ENCODE measurements around the gene IL6R. TPM values are rescaled to one million over a fixed set of nuclear protein-coding genes. Genes with fewer than 3 reads are reported as not detected.
A peak's percentile ranks its signal among the peaks of the same experiment; 100 is the strongest.
"Not testable (repeated sequence)": the region's sequence is repeated elsewhere in the genome, so short reads cannot be mapped to it uniquely, and the experiment has no call there.

IL6R gene
- total RNA-seq, 1 experiment from 2014 or later, result 32.6 TPM

DNA sequence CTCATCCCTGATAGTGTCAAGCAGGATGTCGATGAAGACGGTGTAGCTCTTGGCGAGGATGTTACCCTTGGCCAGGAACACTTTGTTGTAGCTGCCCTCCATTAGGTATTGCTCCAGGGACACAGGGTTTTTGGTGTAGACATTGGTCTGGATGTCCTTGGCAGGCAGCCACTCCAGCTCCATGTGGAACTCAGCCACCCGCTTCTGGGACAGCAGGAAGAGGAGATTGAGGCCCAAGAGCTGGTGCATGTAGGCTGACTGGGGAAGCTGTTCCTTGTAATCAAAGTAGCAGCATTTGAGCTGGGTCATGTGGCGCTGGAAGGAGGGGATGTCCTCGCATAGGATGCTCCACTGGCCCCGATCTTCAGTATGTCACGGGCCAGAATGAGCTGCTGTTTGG is 9.5 kb downstream of the IL6R start:
- H3K27ac ChIP-seq, result no peak overlapping the region
- H3K36me3 ChIP-seq, result no peaks in the 10 kb centered on the region
- no peaks in the 10 kb centered on the region for H3K9me3 ChIP-seq (replicated peaks)
- H3K4me3 ChIP-seq, result no peak overlapping the region
- H3K4me1 ChIP-seq (replicated peaks), result peaks cover 15% of the 10 kb centered on the region
- no peaks in the 10 kb centered on the region for H3K27me3 ChIP-seq (replicated peaks)
- no peak for DNase-seq (ENCODE audit: low read depth in 1 of 2, low spot score in 2 of 2)

DNA sequence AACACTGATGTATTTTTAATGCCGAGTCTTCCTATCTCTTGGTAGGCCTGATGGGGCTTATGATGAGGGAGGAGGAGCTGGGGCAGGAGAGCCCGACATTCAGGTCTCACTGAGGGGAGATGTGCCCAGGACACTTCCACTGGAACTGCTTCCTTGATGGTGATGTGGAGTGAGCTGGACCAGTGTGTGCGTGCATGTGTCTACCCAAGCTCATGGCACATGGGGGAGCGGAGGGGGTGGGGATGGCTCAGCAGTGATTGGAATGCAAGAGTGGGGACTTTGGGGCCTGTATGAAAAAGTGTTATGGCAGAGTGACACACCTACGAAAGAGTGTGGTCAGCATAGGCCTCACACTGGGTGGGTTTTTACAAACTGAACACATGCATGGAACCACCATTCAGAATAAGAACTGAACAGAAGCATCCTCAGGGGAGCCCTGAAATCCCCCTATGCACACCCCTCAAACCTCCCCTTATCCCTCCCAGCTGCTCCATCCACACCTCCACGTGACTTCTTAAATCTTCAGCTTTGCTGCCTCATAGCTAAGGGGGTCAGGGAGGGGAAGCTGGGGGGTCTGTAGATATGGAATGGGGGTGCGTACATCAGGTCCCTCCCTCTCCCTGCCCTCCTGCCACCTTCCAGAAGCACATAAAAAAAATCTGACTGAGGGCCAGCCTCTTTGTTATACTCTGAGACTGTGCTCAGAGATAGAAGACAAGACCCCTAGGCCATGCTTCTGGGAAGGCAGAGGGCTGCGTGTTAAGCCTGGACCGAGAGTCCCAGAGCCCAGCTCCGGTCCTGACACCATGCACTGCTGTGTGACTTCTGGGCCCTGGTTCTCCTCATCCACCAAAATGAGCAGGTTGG is 11.6 kb downstream of the IL6R start:
- no peak for DNase-seq (ENCODE audit: low read depth in 1 of 2, low spot score in 2 of 2)
- H3K36me3 ChIP-seq, result no peaks in the 10 kb centered on the region
- no peak overlapping the region for H3K27ac ChIP-seq
- no peaks in the 10 kb centered on the region for H3K9me3 ChIP-seq (replicated peaks)
- H3K4me3 ChIP-seq, result no peak overlapping the region
- peaks cover 34% of the 10 kb centered on the region for H3K4me1 ChIP-seq (replicated peaks)
- no peaks in the 10 kb centered on the region for H3K27me3 ChIP-seq (replicated peaks)

DNA sequence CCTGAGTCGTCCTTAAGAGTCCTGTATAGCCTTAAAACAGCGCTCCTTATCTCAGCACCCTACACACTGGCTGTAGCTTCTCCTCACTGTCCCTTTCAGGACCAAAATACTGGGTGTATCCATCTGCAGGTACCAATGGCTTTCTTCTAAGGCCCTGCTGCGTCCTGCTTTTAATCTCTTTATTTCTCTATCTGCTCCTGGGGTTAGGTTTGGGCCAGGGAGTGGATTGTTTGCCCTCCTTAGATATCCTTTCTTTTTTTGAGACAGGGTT is 12.1 kb downstream of the IL6R start:
- no peaks in the 10 kb centered on the region for H3K9me3 ChIP-seq (replicated peaks)
- no peaks in the 10 kb centered on the region for H3K27me3 ChIP-seq (replicated peaks)
- no peak for DNase-seq (ENCODE audit: low read depth in 1 of 2, low spot score in 2 of 2)
- no peak overlapping the region for H3K27ac ChIP-seq
- H3K4me1 ChIP-seq (replicated peaks), result peaks cover 40% of the 10 kb centered on the region
- no peaks in the 10 kb centered on the region for H3K36me3 ChIP-seq
- H3K4me3 ChIP-seq, result no peak overlapping the region

DNA sequence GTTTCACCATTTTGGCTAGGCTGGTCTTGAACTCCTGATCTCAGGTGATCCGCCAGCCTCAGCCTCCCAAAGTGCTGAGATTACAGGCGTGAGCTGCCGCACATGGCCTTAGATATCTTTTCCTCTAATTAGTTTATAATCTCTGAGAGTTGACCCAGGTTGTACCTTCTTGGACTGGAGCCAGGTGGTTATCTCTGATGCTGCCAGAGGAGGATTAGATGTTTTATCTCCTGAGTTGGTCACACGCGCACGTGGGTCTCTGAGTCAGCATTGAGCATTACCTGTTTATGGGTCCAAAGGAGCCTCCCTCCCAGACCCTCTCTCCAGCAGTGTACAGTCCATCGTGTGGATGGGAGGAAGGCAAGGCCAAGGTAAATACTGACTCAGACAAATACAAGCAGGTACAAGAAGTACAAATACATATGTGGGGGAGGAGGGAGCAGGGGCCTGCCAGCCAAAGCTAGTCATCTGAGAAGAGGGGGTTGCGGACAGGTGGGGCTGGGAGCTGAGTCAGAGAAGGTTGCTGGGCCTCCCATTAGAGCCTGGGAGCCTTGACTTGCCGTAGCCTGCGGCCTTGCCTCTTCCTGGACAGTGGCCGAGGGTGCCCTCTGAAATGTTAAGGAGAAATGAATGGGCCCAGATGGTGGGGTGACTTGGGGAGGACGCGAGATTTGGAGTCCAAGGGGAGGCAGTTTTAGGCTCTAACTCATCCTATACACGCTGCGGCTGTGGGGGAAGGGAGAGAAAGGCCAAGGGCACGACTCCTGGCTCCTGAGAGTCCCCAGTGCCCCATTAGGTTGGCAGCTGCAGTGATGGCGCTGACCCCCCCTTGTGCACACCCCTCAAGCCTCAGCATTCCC is 13.1 kb downstream of the IL6R start:
- H3K27ac ChIP-seq, result no peak overlapping the region
- H3K4me1 ChIP-seq (replicated peaks), result peaks cover 49% of the 10 kb centered on the region
- H3K4me3 ChIP-seq, result no peak overlapping the region
- H3K36me3 ChIP-seq, result no peaks in the 10 kb centered on the region
- no peak for DNase-seq (ENCODE audit: low read depth in 1 of 2, low spot score in 2 of 2)
- no peaks in the 10 kb centered on the region for H3K27me3 ChIP-seq (replicated peaks)
- H3K9me3 ChIP-seq (replicated peaks), result no peaks in the 10 kb centered on the region

DNA sequence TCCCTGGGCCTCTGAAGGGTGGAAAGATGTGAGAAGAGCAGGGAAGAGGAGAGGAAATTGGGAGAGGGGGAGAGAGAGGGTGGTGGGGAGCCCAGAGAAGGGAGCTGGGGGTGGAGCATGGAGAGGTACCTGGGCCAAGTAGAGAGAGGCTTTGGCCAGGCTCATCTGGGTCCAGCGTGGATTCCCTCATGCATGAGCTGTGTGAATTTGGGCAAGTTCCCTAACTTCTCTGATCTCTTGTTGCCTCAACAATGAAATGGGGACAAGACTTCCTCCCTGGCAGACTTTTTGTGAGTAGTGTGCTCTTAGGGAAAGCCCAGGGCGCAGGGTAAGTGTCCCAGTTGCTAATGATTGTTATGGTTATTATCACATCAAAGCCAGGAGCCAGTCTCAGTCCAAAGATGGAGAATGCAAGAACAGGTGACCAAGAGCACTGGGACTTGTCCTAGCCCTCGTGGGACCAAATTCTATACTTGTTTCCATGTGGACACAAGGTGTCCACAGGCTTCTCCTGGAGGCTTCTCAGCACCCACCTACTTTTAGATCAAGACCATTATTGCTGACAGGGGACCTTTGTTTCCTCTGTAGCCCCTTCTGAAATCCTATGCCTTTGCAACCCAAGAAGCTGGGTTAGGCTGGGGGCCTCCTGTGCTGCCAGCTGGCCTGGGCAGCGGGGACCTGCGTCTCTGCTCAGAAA is 13.9 kb downstream of the IL6R start:
- Histone ChIP-seq H3K36me3 (no peaks in the 10 kb centered on the region; the same call in 1 of the 2 replicates), H3K27me3 (replicated peaks) (no peaks in the 10 kb centered on the region), H3K4me1 (replicated peaks) (peaks cover 57% of the 10 kb centered on the region), H3K27ac (peak overlapping the region; percentile 68), H3K4me3 (no peak overlapping the region), H3K9me3 (replicated peaks) (no peaks in the 10 kb centered on the region)
- peak in 1 of 2 experiments; percentile 27 for DNase-seq (ENCODE audit: low read depth in 1 of 2, low spot score in 2 of 2)

DNA sequence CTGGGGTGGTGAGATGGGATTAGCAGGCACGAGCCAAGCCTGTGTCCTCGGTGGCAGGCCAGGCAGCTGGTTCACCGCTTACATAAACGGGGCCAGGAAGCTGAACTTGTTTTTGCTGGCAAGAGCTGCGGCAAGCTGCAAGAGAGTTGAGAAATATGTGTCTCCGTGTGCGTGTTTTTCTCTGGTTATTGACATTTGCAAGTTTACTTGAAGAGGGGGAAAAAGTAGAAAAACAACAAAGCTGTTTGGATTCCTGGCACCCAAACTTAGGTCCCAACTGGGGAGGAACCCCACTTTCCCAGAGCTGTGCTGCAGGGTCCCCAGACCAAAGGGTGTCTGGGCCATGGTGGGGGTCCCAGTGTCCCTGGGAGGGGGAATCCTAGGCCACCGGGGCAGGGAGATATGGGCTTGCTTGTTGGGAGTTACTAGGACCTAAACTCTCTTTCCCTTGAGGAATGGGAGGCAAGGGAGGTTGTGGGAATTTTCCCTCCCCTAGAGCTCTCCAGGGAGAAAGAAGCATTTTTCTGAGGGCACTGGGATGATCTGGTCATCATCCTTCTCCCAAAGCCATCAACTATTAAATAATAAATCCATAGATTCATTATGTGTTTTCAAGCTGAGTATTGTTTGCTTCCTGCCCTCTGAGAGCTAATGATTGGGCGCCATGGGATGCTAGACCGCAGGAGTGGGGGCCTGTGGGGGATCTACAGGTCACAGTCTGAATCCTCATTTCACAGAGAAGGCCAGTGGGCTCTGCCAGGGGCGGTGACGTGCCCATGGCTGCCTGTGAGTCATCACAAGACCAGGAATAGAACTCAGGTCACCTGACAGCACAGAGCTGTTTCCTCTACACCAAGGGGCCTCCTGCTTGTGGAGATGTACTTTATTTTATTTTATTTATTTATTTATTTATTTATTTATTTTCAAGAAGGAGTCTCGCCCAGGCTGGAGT is 14.8 kb downstream of the IL6R start:
- DNase-seq (ENCODE audit: low read depth in 1 of 2, low spot score in 2 of 2), result peak; percentile 75 to 89
- Histone ChIP-seq H3K4me1 (replicated peaks) (peaks cover 65% of the 10 kb centered on the region), H3K4me3 (no peak overlapping the region), H3K9me3 (replicated peaks) (no peaks in the 10 kb centered on the region), H3K27ac (peak overlapping the region; percentile 68), H3K27me3 (replicated peaks) (no peaks in the 10 kb centered on the region), H3K36me3 (no peaks in the 10 kb centered on the region; the same call in 1 of the 2 replicates)

DNA sequence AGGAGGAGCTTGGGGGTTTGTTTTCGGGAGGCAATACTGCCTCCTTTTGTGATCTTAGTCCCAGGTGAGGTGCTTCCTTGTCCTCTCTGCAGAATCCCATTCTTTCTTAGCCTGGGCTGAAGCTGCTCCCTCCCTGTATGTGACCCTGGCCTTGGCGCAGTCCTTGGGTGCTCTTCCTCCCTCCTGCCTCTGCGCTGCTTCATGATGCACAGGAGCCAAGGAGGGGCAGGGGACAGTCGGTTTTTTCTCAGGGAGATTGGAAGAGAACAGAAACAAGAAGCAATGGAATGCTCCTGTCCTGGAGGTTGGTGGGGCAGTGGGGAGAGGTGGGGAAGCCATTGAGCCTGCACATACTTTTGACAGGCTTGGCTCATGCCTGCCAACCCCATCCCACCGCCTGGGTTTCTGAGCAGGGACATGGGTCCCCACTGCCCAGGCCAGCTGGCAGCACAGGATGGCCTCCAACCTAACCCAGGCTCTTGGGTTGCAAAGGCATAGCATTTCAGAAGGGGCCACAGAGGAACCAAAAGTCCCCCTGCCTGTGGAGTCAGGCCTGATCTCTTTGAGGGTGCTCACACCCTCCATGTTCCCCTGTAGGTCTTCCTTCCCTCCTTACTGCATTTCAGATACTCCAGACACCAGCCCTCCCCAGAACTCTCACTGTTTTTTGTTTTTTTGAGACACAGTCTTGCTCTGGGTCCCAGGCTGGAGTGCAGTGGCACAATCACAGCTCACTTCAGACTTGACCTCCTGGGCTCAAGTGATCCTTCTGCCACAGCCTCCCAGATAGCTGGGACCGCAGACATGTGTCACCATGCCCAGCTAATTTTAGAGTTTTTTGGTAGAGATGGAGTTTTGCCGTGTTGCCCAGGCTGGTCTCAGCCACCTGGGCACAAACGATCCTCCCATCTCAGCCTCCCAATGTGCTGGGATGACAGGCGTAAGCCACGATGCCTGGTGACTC is 16.1 kb downstream of the IL6R start:
- peak overlapping the region; percentile 66 for H3K27ac ChIP-seq

DNA sequence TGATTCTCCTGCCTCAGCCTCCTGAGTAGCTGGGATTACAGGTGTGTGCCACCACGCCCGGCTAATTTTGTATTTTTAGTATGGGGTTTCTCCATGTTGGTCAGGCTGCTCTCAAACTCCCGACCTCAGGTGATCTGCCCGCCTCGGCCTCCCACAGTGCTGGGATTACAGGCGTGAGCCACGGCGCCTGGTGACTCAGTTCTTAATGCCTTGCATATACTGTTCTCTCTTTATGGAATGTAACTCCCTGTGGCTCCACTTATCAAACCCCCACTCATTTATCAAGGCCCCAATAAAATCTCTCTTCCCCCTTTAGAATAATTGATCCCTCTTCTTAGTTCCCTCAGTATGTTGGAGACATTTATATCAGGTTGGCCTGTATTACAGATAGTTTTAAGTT is 16.9 kb downstream of the IL6R start:
- DNase-seq (ENCODE audit: low read depth in 1 of 2, low spot score in 2 of 2), result peak; percentile 62 to 70
- H3K9me3 ChIP-seq (replicated peaks); H3K27me3 ChIP-seq (replicated peaks); H3K36me3 ChIP-seq; H3K4me3 ChIP-seq: not testable (repeated sequence)
- H3K4me1 ChIP-seq (replicated peaks), result peaks cover 78% of the 10 kb centered on the region
- peak overlapping the region; percentile 66 for H3K27ac ChIP-seq

More for the DNA sequence above, 16.1 kb downstream of the IL6R start:
- Histone ChIP-seq H3K4me1 (replicated peaks) (peaks cover 78% of the 10 kb centered on the region), H3K36me3 (no peaks in the 10 kb centered on the region; the same call in 1 of the 2 replicates), H3K9me3 (replicated peaks) (no peaks in the 10 kb centered on the region), H3K4me3 (no peak overlapping the region), H3K27me3 (replicated peaks) (no peaks in the 10 kb centered on the region)
- peak in 1 of 2 experiments; percentile 27 for DNase-seq (ENCODE audit: low read depth in 1 of 2, low spot score in 2 of 2)

GRCh38 chr1:154422521-154422920 is 17.4 kb downstream of the IL6R start:
- H3K36me3 ChIP-seq, result no peaks in the 10 kb centered on the region; the same call in 1 of the 2 replicates
- H3K27me3 ChIP-seq (replicated peaks), result no peaks in the 10 kb centered on the region
- DNase-seq (ENCODE audit: low read depth in 1 of 2, low spot score in 2 of 2), result peak in 1 of 2 experiments; percentile 9
- no peaks in the 10 kb centered on the region for H3K9me3 ChIP-seq (replicated peaks)
- H3K4me1 ChIP-seq (replicated peaks), result peaks cover 83% of the 10 kb centered on the region
- no peak overlapping the region for H3K4me3 ChIP-seq
- H3K27ac ChIP-seq, result peak overlapping the region; percentile 66

DNA sequence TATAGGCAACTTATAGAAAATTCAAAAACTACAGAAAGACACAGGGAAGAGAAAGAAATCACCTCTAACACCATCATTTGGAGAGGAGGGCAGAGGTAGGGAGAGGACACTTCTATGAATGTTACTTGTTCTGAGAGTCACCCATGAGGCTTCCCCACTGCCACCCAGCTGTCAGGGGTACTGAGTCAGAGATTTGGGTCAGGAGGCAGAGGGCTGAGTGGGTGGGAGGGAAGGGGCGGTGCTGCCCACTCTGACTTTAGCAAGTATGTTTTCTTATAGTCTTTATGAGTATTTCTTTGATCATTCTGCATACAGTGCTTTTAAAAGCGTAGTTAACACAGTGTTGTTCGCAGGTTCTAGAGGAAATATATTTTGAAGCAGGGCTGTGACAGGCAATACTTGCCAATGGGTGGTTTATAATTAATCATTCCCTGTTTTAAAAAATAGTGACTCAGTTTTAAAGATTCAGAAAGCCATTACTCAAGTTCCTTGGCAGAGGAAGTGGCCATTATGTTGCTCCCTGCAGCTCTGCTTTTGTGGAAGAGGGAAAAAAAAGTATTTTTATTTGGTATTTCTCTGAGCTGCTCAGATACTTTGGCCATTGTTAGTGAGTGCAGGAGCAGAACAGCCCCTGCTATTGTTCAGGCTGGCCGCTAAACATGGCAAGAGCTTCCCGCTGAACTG is 18.3 kb downstream of the IL6R start:
- Histone ChIP-seq H3K27ac (peak overlapping the region; percentile 67), H3K36me3 (no peaks in the 10 kb centered on the region; the same call in 1 of the 2 replicates), H3K4me1 (replicated peaks) (peaks cover 82% of the 10 kb centered on the region), H3K4me3 (no peak overlapping the region), H3K9me3 (replicated peaks) (no peaks in the 10 kb centered on the region), H3K27me3 (replicated peaks) (no peaks in the 10 kb centered on the region)
- DNase-seq (ENCODE audit: low read depth in 1 of 2, low spot score in 2 of 2), result peak in 1 of 2 experiments; percentile 60

- Histone ChIP-seq H3K4me1 (replicated peaks) (peaks cover 77% of the 10 kb centered on the region), H3K27me3 (replicated peaks) (no peaks in the 10 kb centered on the region), H3K4me3 (no peak overlapping the region), H3K27ac (peak overlapping the region; percentile 67), H3K36me3 (no peaks in the 10 kb centered on the region; the same call in none of the 2 replicates), H3K9me3 (replicated peaks) (no peaks in the 10 kb centered on the region)
- DNase-seq (ENCODE audit: low read depth in 1 of 2, low spot score in 2 of 2), result no peak
Measured at GRCh38 chr1:154423988-154424326, 18.8 kb downstream of the IL6R start.

DNA sequence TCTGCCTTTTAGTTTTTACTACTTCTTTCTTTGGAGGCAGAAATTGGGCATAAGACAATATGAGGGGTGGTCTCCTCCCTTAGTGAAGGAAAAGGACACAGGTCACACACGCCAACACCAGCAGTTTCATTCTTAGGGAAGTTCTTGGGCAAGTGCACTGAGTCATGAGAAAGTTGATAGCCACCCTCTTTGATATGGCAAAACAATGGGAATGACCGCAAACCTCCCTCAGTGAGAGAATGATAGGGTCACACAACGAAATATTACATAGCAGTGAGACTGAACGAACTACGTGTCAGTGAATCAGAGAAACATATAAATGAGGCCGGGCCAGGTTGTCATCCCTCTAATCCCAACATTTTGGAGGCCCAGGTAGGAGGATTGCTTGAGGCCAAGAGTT is 20.0 kb downstream of the IL6R start:
- Histone ChIP-seq H3K4me1 (replicated peaks) (peaks cover 65% of the 10 kb centered on the region), H3K27ac (peak overlapping the region; percentile 49), H3K27me3 (replicated peaks) (no peaks in the 10 kb centered on the region), H3K36me3 (peaks cover 11% of the 10 kb centered on the region), H3K4me3 (no peak overlapping the region), H3K9me3 (replicated peaks) (no peaks in the 10 kb centered on the region)
- peak; percentile 62 to 72 for DNase-seq (ENCODE audit: low read depth in 1 of 2, low spot score in 2 of 2)

Measured in SJSA1 (cell line).